ENCODE measurements around the gene PAK5.

Gene PAK5

GRCh38 chr20:9838378-9839295 is at the start of gene PAK5:
Gene PAK5 (minus strand): TSS chr20:9839076. CDS start chr20:9644328, 194,748 bp downstream.
- in situ Hi-C loops (cut with MboI; ENCODE audit: low sequenced_read_pairs), result no loop called here

DNA sequence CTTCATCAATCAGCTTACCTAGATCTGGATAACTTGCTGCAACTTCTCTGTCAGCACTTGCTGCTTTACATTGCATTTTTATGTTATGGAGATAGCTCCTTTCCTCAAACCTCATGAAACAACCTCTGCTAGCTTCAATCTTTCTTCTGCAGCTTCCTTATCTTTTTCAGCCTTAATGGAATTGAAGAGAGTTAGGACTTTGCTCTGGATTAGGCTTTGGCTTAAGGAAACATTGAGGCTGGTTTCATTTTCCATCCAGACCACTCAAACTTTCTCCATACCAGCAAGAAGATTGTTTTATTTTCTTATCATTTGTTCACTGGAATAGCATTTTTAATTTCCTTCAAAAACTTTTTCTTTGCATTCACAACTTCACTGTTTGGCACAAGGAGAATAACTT is 48.8 kb upstream of the PAK5 start:
- in situ Hi-C loops (cut with MboI; ENCODE audit: low sequenced_read_pairs), result no loop called here

- in situ Hi-C loops (cut with MboI; ENCODE audit: low sequenced_read_pairs), result no loop called here
Observed at GRCh38 chr20:9886227-9886626, 47.4 kb upstream of the PAK5 start.

DNA sequence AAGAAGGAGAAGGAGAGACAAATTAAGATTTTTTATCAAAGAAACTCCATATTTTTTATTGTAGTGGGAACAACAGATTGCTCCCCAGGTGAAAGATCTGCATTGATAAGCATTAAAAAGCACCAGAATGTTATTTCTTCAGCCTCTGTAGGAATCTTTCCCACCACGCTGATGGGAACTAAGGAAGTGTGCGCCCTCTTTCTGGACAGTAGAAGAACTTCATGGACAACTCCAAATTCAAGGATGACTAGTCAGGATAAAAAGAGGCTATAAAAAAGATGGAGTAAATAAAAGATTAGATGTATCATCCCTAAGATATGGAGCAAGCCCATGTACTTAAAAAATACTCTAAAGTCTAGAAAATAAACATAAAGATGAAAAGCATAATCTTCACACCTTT is 45.8 kb upstream of the PAK5 start:
- in situ Hi-C loops (cut with MboI; ENCODE audit: low sequenced_read_pairs), result no loop called here

DNA sequence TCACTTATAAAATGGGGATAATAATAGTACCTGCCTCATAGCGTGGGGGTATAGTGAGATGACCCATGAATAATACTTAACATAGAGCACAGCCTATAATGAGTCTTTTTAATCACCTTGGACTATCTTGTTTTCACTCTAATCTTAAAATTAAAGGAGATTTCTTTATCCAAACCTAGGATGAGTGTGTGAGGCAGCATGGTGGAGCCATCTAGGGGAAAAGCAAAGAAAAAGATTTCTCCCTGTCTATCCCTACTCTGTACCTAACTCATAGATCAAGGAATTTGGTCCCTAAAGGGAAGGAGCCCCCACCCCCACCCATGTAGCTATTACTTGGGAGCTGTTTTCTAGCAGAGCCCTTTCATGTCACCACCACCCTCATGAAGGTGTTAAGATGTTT is 45.2 kb upstream of the PAK5 start:
- in situ Hi-C loops (cut with MboI; ENCODE audit: low sequenced_read_pairs), result no loop called here

DNA sequence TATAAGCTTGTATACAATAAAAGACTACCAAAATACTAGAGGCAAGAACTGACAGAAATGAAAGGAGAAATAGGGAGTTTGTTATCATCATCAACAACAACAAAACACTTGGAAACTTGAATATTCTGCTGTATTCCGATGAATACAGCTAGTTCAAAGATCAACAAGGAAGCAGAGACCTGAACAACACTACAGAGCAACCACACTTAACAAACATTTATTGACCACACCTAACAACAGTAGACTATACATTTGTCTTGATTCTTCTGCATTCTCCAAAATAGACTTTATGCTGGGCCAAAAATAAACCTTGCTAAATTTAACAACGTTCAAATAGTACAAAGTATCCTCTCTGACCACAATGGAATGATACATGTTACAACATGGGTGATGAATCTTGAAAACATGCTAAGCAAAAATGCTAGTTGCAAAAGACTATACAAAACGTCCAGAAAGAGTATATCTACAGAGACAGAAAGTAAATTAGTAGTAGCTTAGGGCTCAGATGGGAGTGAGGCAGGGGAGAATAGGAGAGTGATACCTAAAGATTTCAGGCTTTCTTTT is 39.1 kb upstream of the PAK5 start:
- in situ Hi-C loops (cut with MboI; ENCODE audit: low sequenced_read_pairs), result no loop called here

- in situ Hi-C loops (cut with MboI; ENCODE audit: low sequenced_read_pairs), result no loop called here
Observed at GRCh38 chr20:9867196-9867980, 28.5 kb upstream of the PAK5 start.

GRCh38 chr20:9852566-9852965 is 13.7 kb upstream of the PAK5 start:
- in situ Hi-C loops (cut with MboI; ENCODE audit: low sequenced_read_pairs), result no loop called here

GRCh38 chr20:9839626-9840025 is 750 bp upstream of the PAK5 start:
- in situ Hi-C loops (cut with MboI; ENCODE audit: low sequenced_read_pairs), result no loop called here

DNA sequence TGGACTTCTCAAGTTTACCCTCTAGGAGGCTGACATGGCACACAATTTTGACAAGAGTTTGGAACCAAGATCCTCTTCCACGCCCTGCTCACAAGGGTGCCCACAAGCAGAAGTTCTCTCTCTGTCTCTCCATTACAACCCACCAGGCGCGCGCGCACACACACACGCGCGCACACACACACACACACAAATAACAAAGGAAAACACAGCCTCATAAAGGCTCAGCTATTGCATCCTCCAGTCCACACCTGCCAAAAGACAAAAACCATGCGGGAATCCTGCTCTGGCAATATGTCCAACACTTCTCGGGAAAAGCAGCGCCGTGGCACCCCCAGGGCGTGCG is 870 bp downstream of the PAK5 start:
- in situ Hi-C loops (cut with MboI; ENCODE audit: low sequenced_read_pairs), result no loop called here

DNA sequence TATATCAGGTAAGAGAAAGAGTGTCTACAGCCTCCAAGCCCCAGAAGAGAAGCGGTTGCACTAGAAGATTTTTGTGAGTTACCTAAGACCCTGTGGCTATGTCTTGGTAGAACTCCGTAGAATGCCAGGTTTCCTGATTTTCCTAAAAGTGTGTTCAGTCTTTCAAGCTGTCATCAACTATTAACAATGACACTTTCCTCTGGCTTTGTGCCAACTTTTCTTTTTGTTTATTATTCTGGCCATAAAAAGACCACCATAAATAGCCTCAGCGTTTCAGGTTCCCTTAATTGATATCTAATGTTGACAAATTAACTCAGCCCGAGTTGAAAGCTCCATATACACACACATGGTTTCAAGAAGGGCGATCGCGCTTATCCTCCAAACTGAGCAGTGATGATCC is 1.2 kb downstream of the PAK5 start:
- in situ Hi-C loops (cut with MboI; ENCODE audit: low sequenced_read_pairs), result no loop called here

- in situ Hi-C loops (cut with MboI; ENCODE audit: low sequenced_read_pairs), result no loop called here
Observed at GRCh38 chr20:9835302-9835701, 3.6 kb downstream of the PAK5 start.

GRCh38 chr20:9831032-9831431 is 7.8 kb downstream of the PAK5 start:
- in situ Hi-C loops (cut with MboI; ENCODE audit: low sequenced_read_pairs), result no loop called here

GRCh38 chr20:9829835-9830234 is 9.0 kb downstream of the PAK5 start:
- in situ Hi-C loops (cut with MboI; ENCODE audit: low sequenced_read_pairs), result no loop called here

DNA sequence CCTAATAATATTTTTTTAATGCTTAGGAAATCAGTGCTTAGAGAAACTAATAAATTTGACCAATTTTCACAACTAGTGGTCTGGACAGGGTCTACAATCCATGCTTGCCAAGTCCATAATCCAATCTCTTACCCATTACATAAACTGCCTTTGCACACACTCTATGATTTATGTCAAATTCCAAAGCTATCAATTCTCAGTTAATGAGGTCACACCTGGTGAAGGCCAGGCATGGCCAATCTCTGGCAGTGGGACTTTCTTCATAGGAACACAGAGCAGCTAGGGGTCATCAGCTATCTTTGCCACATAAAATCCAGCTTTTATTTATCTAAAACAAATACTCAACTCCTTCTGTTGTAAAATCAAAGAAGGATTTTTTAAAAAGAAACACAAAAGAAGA is 21.2 kb downstream of the PAK5 start:
- in situ Hi-C loops (cut with MboI; ENCODE audit: low sequenced_read_pairs), result no loop called here

DNA sequence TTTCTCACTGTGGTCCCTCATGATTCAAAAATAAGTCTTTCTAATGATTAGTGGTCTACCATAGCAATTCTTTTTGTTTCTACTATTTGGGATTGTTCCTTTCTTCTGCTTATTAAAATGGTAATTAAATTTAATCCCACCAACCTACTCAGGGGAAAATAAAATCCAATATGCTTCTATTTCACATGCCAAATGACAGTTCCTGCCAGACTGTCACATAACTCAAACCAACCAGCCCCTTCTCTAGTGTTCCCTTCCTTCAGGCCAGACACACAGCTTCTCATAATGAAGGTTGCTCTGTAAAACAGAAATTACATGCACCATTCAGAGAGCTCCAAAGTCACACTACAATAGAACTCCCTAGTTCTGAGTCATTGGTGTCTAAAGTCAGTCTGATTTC is 23.2 kb downstream of the PAK5 start:
- in situ Hi-C loops (cut with MboI; ENCODE audit: low sequenced_read_pairs), result no loop called here

DNA sequence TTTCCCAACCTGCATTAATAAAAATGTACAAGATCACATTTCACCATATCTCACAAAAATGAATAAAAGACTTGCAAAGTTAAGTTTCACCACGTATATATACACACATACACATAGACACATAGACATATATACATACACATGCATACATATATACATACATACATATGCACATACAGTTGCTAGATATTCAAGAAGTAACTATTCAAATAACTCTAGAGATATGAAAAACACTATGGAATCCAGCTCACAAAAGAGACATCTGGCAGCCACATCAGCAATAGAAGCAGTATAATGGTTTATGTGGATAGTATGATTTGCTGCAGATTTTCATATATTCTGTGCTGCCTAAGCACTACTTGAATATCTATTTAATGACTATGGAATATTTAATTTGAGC is 28.1 kb downstream of the PAK5 start:
- in situ Hi-C loops (cut with MboI; ENCODE audit: low sequenced_read_pairs), result no loop called here

- in situ Hi-C loops (cut with MboI; ENCODE audit: low sequenced_read_pairs), result no loop called here
Observed at GRCh38 chr20:9809271-9809670, 29.6 kb downstream of the PAK5 start.

GRCh38 chr20:9808166-9808565 is 30.7 kb downstream of the PAK5 start:
- in situ Hi-C loops (cut with MboI; ENCODE audit: low sequenced_read_pairs), result no loop called here

DNA sequence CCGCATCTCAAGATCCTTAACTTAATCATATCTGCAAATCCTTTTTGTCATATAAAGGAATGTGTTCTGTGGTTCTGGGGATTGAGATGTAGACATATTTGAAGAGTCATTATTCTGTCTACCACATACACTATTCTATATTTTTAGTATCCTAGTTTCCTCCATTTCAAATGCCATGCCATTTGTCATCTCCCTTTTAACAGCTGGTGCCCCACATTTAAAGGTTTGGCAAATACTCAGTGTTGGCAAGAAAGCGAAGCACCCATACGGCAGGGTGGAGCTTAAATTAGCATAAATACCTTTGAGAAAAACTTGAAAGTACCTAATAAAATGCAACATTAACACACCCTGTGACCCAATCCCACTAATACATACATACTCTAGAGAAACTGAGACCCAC is 31.7 kb downstream of the PAK5 start:
- in situ Hi-C loops (cut with MboI; ENCODE audit: low sequenced_read_pairs), result no loop called here

DNA sequence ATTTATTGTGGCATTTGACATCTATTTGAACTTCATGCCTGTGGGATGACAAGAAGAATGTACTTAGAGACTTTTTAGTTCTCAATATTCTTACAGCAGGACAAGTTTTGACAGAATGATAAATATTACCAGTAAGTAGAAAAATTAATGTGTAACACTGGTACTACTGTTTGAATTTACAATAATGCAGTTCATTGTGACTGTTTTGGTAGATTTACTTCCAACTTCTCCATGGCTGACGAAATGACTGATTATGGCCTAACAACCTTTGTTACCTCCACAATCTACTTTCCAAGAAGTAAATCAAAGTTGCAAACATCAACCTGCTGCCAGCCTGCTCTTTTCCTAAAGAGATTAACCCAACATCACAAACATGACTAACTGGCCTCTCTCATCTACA is 38.5 kb downstream of the PAK5 start:
- in situ Hi-C loops (cut with MboI; ENCODE audit: low sequenced_read_pairs), result no loop called here

DNA sequence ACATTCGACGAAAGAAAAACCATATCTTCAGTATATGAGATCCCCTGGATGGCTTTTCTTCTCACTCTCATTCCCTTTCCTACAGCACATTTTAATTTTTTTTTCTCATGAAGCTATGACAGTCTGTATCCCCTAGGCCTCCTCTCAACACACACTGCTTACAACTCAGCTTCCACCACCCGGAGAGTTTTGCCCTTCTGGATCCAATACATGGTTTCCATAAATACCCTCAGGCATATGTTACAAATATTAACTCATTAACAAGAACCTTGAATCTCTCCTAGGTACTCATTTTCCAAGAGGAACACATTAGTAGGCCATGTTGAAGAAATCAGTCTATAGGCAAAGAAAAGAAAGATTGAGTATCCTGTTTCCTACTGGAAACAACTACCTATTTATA is 44.0 kb downstream of the PAK5 start:
- in situ Hi-C loops (cut with MboI; ENCODE audit: low sequenced_read_pairs), result no loop called here
